ENCODE results near the gene AOPEP.

AOPEP gene

DNA sequence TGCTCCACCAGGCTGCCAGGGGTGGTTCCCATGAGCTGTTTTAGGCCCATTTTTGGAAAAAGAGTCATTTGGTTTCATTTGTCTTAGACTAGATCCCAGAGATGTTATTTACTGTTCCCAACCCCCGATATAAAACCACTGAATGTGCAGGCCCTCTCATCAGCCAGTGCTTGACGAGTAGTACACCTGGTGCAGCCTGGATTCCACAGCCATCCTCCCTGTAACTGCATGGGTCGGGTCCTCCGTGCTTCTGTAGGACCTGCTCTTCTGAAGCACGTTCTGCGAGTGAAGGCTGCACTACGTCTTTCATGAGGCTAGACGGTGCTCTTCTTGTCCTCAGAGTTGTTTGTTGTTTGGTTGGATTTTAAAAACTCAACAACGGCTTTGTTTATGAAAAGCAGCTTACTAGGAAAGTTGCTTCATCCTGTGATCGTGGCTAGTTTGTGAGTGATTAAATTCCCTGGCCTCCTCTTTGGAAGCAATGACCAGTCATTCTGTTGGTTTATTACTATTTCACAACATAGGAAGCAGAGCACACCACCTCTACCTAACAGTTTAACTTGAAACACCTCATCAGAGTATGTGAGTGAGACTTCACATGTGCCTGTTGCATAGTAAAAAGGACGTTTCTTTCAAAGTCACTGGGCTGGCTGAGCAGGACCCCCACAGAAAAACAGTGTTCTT is 135.2 kb downstream of the AOPEP start:
- no peak overlapping the region for H3K27ac ChIP-seq (ENCODE audit: low read length)
- peaks cover 18% of the 10 kb centered on the region for H3K4me1 ChIP-seq (ENCODE audit: control insufficient read depth, insufficient read depth, low read length)

DNA sequence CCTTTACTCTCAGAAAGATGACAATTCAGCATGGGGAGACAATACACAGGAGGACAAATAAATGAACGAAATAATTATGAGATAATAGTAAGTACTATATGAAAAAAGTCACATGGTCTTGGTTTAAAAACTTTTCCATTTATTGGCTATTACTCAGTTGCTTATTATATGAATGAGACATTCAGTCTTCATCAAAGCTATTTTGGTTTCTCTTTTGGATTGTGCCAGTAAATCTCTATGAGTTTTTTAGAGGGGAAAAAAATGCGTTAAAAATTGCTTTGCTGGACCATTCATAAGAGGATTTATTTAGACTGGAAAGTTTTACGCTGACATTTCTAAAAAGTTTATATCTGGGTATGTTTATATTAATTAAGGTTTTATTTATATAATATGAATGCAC is 137.7 kb downstream of the AOPEP start:
- H3K27me3 ChIP-seq (ENCODE audit: control insufficient read depth in 1 of 2, insufficient read depth in 2 of 2, low read length in 2 of 2) = no peaks in the 10 kb centered on the region

More for the DNA sequence above, 135.2 kb downstream of the AOPEP start:
- Histone ChIP-seq H3K4me3 (ENCODE audit: low read length in 2 of 2) (no peak overlapping the region), H3K27me3 (ENCODE audit: control insufficient read depth in 1 of 2, insufficient read depth in 2 of 2, low read length in 2 of 2) (no peaks in the 10 kb centered on the region), H3K9ac (ENCODE audit: low read length in 2 of 2) (no peak overlapping the region), H3K36me3 (ENCODE audit: control insufficient read depth in 2 of 2, insufficient read depth in 2 of 2, low read length in 2 of 2) (no peaks in the 10 kb centered on the region), H3K9me3 (ENCODE audit: control insufficient read depth in 2 of 2, low read length in 2 of 2) (no peaks in the 10 kb centered on the region)

GRCh38 chr9:94864862-94865509 is 138.5 kb downstream of the AOPEP start:
- Histone ChIP-seq H3K27ac (ENCODE audit: low read length) (peak overlapping the region; percentile 4), H3K36me3 (ENCODE audit: control insufficient read depth in 2 of 2, insufficient read depth in 2 of 2, low read length in 2 of 2) (no peaks in the 10 kb centered on the region), H3K4me3 (ENCODE audit: low read length in 2 of 2) (peak overlapping the region in 1 of 2 donors; percentile 15), H3K9ac (ENCODE audit: low read length in 2 of 2) (peak overlapping the region in 1 of 2 donors; percentile 55), H3K27me3 (ENCODE audit: control insufficient read depth in 1 of 2, insufficient read depth in 2 of 2, low read length in 2 of 2) (no peaks in the 10 kb centered on the region), H3K4me1 (ENCODE audit: control insufficient read depth, insufficient read depth, low read length) (peaks cover 36% of the 10 kb centered on the region), H3K9me3 (ENCODE audit: control insufficient read depth in 2 of 2, low read length in 2 of 2) (no peaks in the 10 kb centered on the region)

More for the DNA sequence above, 137.7 kb downstream of the AOPEP start:
- Histone ChIP-seq H3K27ac (ENCODE audit: low read length) (no peak overlapping the region), H3K4me3 (ENCODE audit: low read length in 2 of 2) (peak overlapping the region in 1 of 2 donors; percentile 4), H3K4me1 (ENCODE audit: control insufficient read depth, insufficient read depth, low read length) (peaks cover 36% of the 10 kb centered on the region), H3K9ac (ENCODE audit: low read length in 2 of 2) (no peak overlapping the region), H3K36me3 (ENCODE audit: control insufficient read depth in 2 of 2, insufficient read depth in 2 of 2, low read length in 2 of 2) (no peaks in the 10 kb centered on the region), H3K9me3 (ENCODE audit: control insufficient read depth in 2 of 2, low read length in 2 of 2) (no peaks in the 10 kb centered on the region)

DNA sequence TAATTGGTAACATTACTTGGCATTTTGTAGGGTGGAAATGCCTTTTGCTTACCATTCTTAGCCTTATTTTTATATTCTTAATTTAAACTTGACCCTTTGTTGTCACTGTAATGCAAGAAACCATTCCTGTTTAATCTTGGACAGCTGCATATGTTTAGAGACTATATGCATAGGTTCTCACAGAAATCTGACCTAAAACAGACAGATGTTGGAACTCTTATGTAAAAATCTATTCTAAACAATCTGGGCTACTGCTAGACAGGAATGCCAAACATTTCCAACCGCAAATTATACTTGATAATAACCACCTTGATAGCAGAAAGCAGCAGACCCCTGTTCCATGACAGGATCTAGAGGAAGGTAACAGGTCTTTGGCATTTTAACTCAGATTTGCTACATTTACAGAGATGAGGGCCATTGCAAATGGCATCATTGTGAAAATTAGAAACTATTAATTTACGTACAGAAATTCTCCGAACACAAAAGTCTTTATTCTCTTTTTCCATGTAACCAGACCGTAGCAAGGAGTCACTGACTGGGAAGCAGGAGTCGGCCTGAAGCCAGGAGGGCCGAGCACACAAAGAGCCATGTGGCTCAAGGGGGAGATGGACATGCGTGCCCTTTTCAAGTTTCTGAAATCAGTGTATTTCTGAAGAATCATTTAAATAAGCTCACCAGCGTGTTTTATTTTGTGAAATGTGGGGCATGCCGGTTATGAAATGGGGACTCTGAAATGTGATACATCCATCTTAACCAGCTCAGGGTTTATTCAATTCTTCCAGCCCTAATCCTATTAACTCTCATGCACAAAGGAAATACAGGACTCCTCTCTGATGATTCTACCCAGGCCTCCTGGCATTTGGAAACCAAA is 139.3 kb downstream of the AOPEP start:
- Histone ChIP-seq H3K4me1 (ENCODE audit: control insufficient read depth, insufficient read depth, low read length) (peaks cover 40% of the 10 kb centered on the region), H3K9me3 (ENCODE audit: control insufficient read depth in 2 of 2, low read length in 2 of 2) (no peaks in the 10 kb centered on the region), H3K9ac (ENCODE audit: low read length in 2 of 2) (peak overlapping the region; percentile 55 to 64), H3K4me3 (ENCODE audit: low read length in 2 of 2) (peak overlapping the region; percentile 15 to 55), H3K27me3 (ENCODE audit: control insufficient read depth in 1 of 2, insufficient read depth in 2 of 2, low read length in 2 of 2) (no peaks in the 10 kb centered on the region), H3K36me3 (ENCODE audit: control insufficient read depth in 2 of 2, insufficient read depth in 2 of 2, low read length in 2 of 2) (no peaks in the 10 kb centered on the region), H3K27ac (ENCODE audit: low read length) (peak overlapping the region; percentile 65)

DNA sequence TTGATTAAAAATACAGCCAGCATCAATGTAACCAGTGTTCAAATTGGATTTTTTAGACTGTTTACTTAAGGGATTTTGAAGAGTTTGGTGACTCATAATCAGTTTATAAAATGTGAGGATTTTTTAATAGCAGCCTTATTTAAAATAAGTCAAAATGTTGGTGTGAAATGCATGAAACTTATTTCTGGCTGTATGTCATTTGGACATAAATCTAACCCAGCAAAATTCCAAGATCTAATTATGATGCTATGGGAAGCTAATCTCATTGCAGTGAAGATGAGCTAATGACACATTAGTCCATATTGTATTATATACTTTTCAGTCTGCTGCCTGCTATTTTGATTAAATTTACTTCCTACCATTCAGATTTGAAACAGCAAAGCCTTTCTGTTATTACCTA is 140.3 kb downstream of the AOPEP start:
- H3K27ac ChIP-seq (ENCODE audit: low read length) = peak overlapping the region; percentile 90
- peaks cover 38% of the 10 kb centered on the region for H3K4me1 ChIP-seq (ENCODE audit: control insufficient read depth, insufficient read depth, low read length)
- H3K27me3 ChIP-seq (ENCODE audit: control insufficient read depth in 1 of 2, insufficient read depth in 2 of 2, low read length in 2 of 2) = no peaks in the 10 kb centered on the region
- no peak overlapping the region for H3K4me3 ChIP-seq (ENCODE audit: low read length in 2 of 2)
- no peaks in the 10 kb centered on the region for H3K9me3 ChIP-seq (ENCODE audit: control insufficient read depth in 2 of 2, low read length in 2 of 2)
- no peaks in the 10 kb centered on the region for H3K36me3 ChIP-seq (ENCODE audit: control insufficient read depth in 2 of 2, insufficient read depth in 2 of 2, low read length in 2 of 2)
- peak overlapping the region; percentile 69 to 84 for H3K9ac ChIP-seq (ENCODE audit: low read length in 2 of 2)

- Histone ChIP-seq H3K4me1 (ENCODE audit: control insufficient read depth, insufficient read depth, low read length) (peaks cover 36% of the 10 kb centered on the region), H3K36me3 (ENCODE audit: control insufficient read depth in 2 of 2, insufficient read depth in 2 of 2, low read length in 2 of 2) (no peaks in the 10 kb centered on the region), H3K4me3 (ENCODE audit: low read length in 2 of 2) (peak overlapping the region; percentile 33 to 62), H3K27ac (ENCODE audit: low read length) (peak overlapping the region; percentile 90), H3K27me3 (ENCODE audit: control insufficient read depth in 1 of 2, insufficient read depth in 2 of 2, low read length in 2 of 2) (no peaks in the 10 kb centered on the region), H3K9ac (ENCODE audit: low read length in 2 of 2) (peak overlapping the region; percentile 69 to 84), H3K9me3 (ENCODE audit: control insufficient read depth in 2 of 2, low read length in 2 of 2) (no peaks in the 10 kb centered on the region)
Measured at GRCh38 chr9:94867281-94867841, 140.9 kb downstream of the AOPEP start.

GRCh38 chr9:94867842-94868312 is 141.4 kb downstream of the AOPEP start:
- H3K27me3 ChIP-seq (ENCODE audit: control insufficient read depth in 1 of 2, insufficient read depth in 2 of 2, low read length in 2 of 2) = no peaks in the 10 kb centered on the region
- H3K36me3 ChIP-seq (ENCODE audit: control insufficient read depth in 2 of 2, insufficient read depth in 2 of 2, low read length in 2 of 2) = no peaks in the 10 kb centered on the region
- peak overlapping the region; percentile 33 to 62 for H3K4me3 ChIP-seq (ENCODE audit: low read length in 2 of 2)
- H3K27ac ChIP-seq (ENCODE audit: low read length) = peak overlapping the region; percentile 90
- H3K9me3 ChIP-seq (ENCODE audit: control insufficient read depth in 2 of 2, low read length in 2 of 2) = no peaks in the 10 kb centered on the region
- peak overlapping the region; percentile 69 to 84 for H3K9ac ChIP-seq (ENCODE audit: low read length in 2 of 2)
- H3K4me1 ChIP-seq (ENCODE audit: control insufficient read depth, insufficient read depth, low read length) = peaks cover 36% of the 10 kb centered on the region

DNA sequence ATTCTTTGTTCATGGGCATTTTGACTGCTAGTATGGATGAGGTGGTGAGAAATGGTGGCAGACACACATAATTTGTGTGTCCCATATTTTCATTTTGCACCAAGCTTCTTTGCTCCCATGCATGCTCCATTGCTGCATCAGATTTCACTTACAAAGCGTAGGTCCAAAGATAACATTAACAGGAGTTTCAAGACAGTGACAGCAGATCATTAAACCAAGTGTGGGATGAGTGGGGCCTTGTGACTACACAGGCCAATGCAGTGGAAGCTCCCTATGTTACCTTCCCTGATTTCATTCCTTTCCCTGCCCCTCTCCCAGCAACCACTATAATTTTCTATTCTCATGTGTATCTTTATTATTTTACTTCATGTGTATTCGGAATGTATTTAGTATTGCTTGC is 142.0 kb downstream of the AOPEP start:
- Histone ChIP-seq H3K27ac (ENCODE audit: low read length) (peak overlapping the region; percentile 90), H3K9ac (ENCODE audit: low read length in 2 of 2) (no peak overlapping the region), H3K4me1 (ENCODE audit: control insufficient read depth, insufficient read depth, low read length) (peaks cover 35% of the 10 kb centered on the region)

DNA sequence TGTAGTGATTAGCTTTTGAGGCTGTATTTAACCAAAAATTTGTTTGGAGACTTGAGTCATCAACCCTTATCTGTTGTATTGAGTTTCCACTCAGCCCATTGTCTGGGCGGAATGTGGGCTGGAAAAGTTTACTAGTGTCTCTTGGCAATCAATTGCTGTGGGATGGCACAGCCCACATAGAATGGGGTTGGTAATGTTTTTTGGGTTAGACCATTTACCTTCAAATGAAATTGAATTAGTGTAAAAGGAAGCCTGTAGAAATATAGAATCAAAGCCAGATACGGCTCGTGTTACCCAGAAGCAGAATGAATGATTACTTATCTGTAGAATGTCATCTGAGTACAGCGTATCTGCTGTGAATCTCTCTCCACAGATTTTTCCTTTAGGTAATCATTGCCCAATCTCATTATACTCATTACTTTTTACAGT is 142.9 kb downstream of the AOPEP start:
- no peaks in the 10 kb centered on the region for H3K27me3 ChIP-seq (ENCODE audit: control insufficient read depth in 1 of 2, insufficient read depth in 2 of 2, low read length in 2 of 2)
- peaks cover 30% of the 10 kb centered on the region for H3K4me1 ChIP-seq (ENCODE audit: control insufficient read depth, insufficient read depth, low read length)
- H3K9me3 ChIP-seq (ENCODE audit: control insufficient read depth in 2 of 2, low read length in 2 of 2) = no peaks in the 10 kb centered on the region
- H3K4me3 ChIP-seq (ENCODE audit: low read length in 2 of 2) = no peak overlapping the region
- no peaks in the 10 kb centered on the region for H3K36me3 ChIP-seq (ENCODE audit: control insufficient read depth in 2 of 2, insufficient read depth in 2 of 2, low read length in 2 of 2)
- no peak overlapping the region for H3K9ac ChIP-seq (ENCODE audit: low read length in 2 of 2)
- H3K27ac ChIP-seq (ENCODE audit: low read length) = no peak overlapping the region

More for the DNA sequence above, 142.0 kb downstream of the AOPEP start:
- Histone ChIP-seq H3K4me3 (ENCODE audit: low read length in 2 of 2) (no peak overlapping the region), H3K36me3 (ENCODE audit: control insufficient read depth in 2 of 2, insufficient read depth in 2 of 2, low read length in 2 of 2) (no peaks in the 10 kb centered on the region), H3K9me3 (ENCODE audit: control insufficient read depth in 2 of 2, low read length in 2 of 2) (no peaks in the 10 kb centered on the region), H3K27me3 (ENCODE audit: control insufficient read depth in 1 of 2, insufficient read depth in 2 of 2, low read length in 2 of 2) (no peaks in the 10 kb centered on the region)

- Histone ChIP-seq H3K4me3 (ENCODE audit: low read length in 2 of 2) (no peak overlapping the region), H3K27ac (ENCODE audit: low read length) (no peak overlapping the region), H3K9me3 (ENCODE audit: control insufficient read depth in 2 of 2, low read length in 2 of 2) (no peaks in the 10 kb centered on the region), H3K9ac (ENCODE audit: low read length in 2 of 2) (no peak overlapping the region), H3K36me3 (ENCODE audit: control insufficient read depth in 2 of 2, insufficient read depth in 2 of 2, low read length in 2 of 2) (no peaks in the 10 kb centered on the region), H3K27me3 (ENCODE audit: control insufficient read depth in 1 of 2, insufficient read depth in 2 of 2, low read length in 2 of 2) (no peaks in the 10 kb centered on the region), H3K4me1 (ENCODE audit: control insufficient read depth, insufficient read depth, low read length) (peaks cover 31% of the 10 kb centered on the region)
Measured at GRCh38 chr9:94870465-94870792, 143.9 kb downstream of the AOPEP start.

Measured in stomach smooth muscle (tissue), 2 donors.